Hepatocyte (in vitro differentiated cells): ENCODE measurements around the gene ATF6. TPM values are rescaled to one million over a fixed set of nuclear protein-coding genes. Genes with fewer than 3 reads are reported as not detected.
A peak's percentile ranks its signal among the peaks of the same experiment; 100 is the strongest.

Experiments
- DNase-seq: peaks from one replicate; pipeline ENCODE4 v3.0.0-alpha.2; 2016; ENCODE audit warnings: low spot score
- H2AFZ ChIP-seq: fragments of 200-600 bp; sonication (generic); 2 replicates; pipeline ENCODE4 v1.6.0; 2016; ENCODE audit warnings: antibody characterized with exemption, mild to moderate bottlenecking
- H3K27ac ChIP-seq: fragments of 200-600 bp; sonication (generic); 2 replicates; pipeline ENCODE4 v1.5.1; 2016; ENCODE audit warnings: mild to moderate bottlenecking
- H3K27me3 ChIP-seq: fragments of 200-600 bp; sonication (generic); 2 replicates; pipeline ENCODE4 v1.6.1; 2016
- H3K36me3 ChIP-seq: fragments of 200-600 bp; sonication (generic); replicated peaks from 2 replicates; pipeline ENCODE4 v1.5.1; 2016; ENCODE audit warnings: low read depth; ENCODE audit not compliant: insufficient read depth
- H3K4me1 ChIP-seq: fragments of 200-600 bp; sonication (generic); 2 replicates; pipeline ENCODE4 v1.5.1; 2016; ENCODE audit warnings: mild to moderate bottlenecking, moderate library complexity; ENCODE audit not compliant: insufficient read depth
- H3K4me2 ChIP-seq: fragments of 200-600 bp; sonication (generic); 2 replicates; pipeline ENCODE4 v1.6.0; 2016
- H3K4me3 ChIP-seq: fragments of 200-600 bp; sonication (generic); 2 replicates; pipeline ENCODE4 v1.5.1; 2016; ENCODE audit warnings: mild to moderate bottlenecking
- H3K79me2 ChIP-seq: fragments of 200-600 bp; sonication (generic); 2 replicates; pipeline ENCODE4 v1.6.0; 2017; ENCODE audit warnings: mild to moderate bottlenecking
- H3K9me2 ChIP-seq: fragments of 200-600 bp; sonication (generic); replicated peaks from 2 replicates; pipeline ENCODE4 v1.6.0; 2017; ENCODE audit warnings: mild to moderate bottlenecking; ENCODE audit not compliant: insufficient read depth
- H3K9me3 ChIP-seq: fragments of 200-600 bp; sonication (generic); 2 replicates; pipeline ENCODE4 v1.5.1; 2016; ENCODE audit warnings: low read depth, mild to moderate bottlenecking
- H4K20me1 ChIP-seq: fragments of 200-600 bp; sonication (generic); 2 replicates; pipeline ENCODE4 v1.6.0; 2016; ENCODE audit warnings: mild to moderate bottlenecking; ENCODE audit not compliant: insufficient read depth, poor library complexity, severe bottlenecking
- EZH2 ChIP-seq: fragments of 200-600 bp; sonication (generic); IDR thresholded peaks from 2 replicates; pipeline ENCODE4 v1.6.1; 2016; ENCODE audit warnings: antibody characterized with exemption, mild to moderate bottlenecking, borderline replicate concordance
- EZH2phosphoT487 ChIP-seq: fragments of 200-600 bp; sonication (generic); IDR thresholded peaks from one replicate; pipeline ENCODE4 v1.6.1; 2018; ENCODE audit warnings: antibody characterized with exemption, mild to moderate bottlenecking, low read depth, moderate library complexity; ENCODE audit not compliant: unreplicated experiment, severe bottlenecking
- WGBS: methylation state at CpG from one replicate; pipeline ENCODE4 v1.1.6; 2016; ENCODE audit warnings: low lambda C conversion rate; ENCODE audit errors: missing lambda C conversion rate; 5-methylcytosine and 5-hydroxymethylcytosine counted together
- polyA plus RNA-seq: library from polyadenylated mRNA; unstranded; fragments of >200 nt; fragmentation: Nextera tagmentation; extraction: Ambion mirVana; gene quantifications from 2 replicates; pipeline ENCODE4 v1.2.1, GENCODE V29; 2016
- total RNA-seq: library from RNA; depleted of rRNA; stranded (reverse); fragments of >200 nt; gene quantifications from 2 replicates; pipeline ENCODE4 v1.2.3, GENCODE V29; 2014
- TF ChIP-seq, protein P1 (sequence below): fragments of 200-600 bp; sonication (generic); IDR thresholded peaks from 2 replicates; pipeline ENCODE4 v1.5.1; 2016; ENCODE audit warnings: antibody characterized with exemption, mild to moderate bottlenecking; ENCODE audit not compliant: poor library complexity

ATF6 gene
- total and polyA plus RNA-seq, 2 experiments from 2014 or later, result 15.3 to 29.8 TPM

DNA sequence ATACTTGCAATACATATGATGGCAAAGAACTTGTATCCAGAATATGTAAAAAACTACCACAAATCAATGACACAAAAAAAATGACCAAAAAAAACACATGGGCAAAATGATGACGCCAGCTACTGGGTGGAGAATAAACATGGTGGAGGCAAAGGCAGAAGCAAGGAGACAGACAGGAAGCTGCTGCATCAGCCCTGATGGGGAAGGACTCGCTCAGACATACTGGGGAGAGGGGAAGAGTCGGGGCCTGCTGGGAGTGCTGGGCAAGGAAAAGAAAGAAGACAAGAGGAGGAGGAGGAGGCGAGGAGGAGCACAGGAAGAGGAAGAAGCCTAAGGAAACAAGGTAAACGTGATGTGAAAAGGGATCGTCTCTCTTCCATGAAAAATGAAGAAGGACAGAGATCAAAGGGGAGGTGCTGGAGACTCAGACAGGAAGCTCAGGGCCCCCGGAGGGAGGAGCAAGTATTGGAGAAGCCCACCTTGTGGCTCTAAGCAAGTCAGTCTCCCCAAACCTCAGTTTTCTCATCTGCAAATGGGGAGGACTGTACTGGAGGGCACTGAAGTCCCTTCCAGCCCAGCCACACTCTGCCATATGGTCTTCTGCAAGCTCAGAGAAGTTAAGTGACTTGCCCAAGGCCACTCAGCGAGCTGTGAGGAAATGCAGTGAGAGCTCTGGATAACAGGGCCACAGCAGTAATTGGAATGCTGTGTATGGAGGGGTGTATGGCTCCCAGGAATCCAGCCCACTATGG lies 233.4 kb downstream of the ATF6 start:
- Histone ChIP-seq H4K20me1 (no peaks in the 10 kb centered on the region), H3K4me3 (no peak overlapping the region), H3K36me3 (no peaks in the 10 kb centered on the region), H2AFZ (no peak overlapping the region), H3K4me1 (peaks cover 4% of the 10 kb centered on the region), H3K4me2 (no peak overlapping the region), H3K79me2 (no peaks in the 10 kb centered on the region), H3K27ac (no peak overlapping the region), H3K27me3 (no peaks in the 10 kb centered on the region), H3K9me3 (no peaks in the 10 kb centered on the region), H3K9me2 (no peaks in the 10 kb centered on the region)
- WGBS, result 86% methylated on average over 8 of the region's 8 CpGs
- TF ChIP-seq EZH2 (no peak), EZH2phosphoT487 (no peak)
- TF ChIP-seq, protein P1, sequence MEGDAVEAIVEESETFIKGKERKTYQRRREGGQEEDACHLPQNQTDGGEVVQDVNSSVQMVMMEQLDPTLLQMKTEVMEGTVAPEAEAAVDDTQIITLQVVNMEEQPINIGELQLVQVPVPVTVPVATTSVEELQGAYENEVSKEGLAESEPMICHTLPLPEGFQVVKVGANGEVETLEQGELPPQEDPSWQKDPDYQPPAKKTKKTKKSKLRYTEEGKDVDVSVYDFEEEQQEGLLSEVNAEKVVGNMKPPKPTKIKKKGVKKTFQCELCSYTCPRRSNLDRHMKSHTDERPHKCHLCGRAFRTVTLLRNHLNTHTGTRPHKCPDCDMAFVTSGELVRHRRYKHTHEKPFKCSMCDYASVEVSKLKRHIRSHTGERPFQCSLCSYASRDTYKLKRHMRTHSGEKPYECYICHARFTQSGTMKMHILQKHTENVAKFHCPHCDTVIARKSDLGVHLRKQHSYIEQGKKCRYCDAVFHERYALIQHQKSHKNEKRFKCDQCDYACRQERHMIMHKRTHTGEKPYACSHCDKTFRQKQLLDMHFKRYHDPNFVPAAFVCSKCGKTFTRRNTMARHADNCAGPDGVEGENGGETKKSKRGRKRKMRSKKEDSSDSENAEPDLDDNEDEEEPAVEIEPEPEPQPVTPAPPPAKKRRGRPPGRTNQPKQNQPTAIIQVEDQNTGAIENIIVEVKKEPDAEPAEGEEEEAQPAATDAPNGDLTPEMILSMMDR, result no peak
- no peak for DNase-seq

DNA sequence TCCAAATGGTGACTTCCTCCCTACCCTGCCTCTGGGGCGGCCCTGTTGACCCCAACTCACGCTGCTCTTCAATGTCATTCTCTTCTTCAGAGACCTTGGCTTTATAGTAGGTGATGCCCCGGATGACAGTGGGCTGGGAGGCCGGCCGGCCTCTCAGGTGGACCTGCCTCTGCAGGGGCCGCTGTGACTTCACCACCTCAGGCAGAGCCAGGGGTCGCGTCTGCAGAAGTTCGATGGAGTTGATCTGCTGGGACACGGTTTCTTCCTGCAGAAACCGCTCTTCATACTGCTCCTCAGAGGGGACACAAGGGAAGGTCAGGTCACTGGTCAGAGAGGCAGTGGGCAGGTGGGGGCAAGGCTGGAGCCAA lies 233.9 kb downstream of the ATF6 start:
- Histone ChIP-seq H3K79me2 (no peaks in the 10 kb centered on the region), H3K9me3 (no peaks in the 10 kb centered on the region), H3K4me3 (no peak overlapping the region), H3K4me1 (peaks cover 4% of the 10 kb centered on the region), H3K4me2 (no peak overlapping the region), H3K27me3 (no peaks in the 10 kb centered on the region), H2AFZ (no peak overlapping the region), H4K20me1 (no peaks in the 10 kb centered on the region), H3K9me2 (no peaks in the 10 kb centered on the region), H3K36me3 (no peaks in the 10 kb centered on the region), H3K27ac (no peak overlapping the region)
- 96% methylated on average over 11 of the region's 11 CpGs for WGBS
- DNase-seq, result no peak
- no peak for TF ChIP-seq EZH2phosphoT487
- TF ChIP-seq, protein P1, result no peak
- no peak for TF ChIP-seq EZH2

DNA sequence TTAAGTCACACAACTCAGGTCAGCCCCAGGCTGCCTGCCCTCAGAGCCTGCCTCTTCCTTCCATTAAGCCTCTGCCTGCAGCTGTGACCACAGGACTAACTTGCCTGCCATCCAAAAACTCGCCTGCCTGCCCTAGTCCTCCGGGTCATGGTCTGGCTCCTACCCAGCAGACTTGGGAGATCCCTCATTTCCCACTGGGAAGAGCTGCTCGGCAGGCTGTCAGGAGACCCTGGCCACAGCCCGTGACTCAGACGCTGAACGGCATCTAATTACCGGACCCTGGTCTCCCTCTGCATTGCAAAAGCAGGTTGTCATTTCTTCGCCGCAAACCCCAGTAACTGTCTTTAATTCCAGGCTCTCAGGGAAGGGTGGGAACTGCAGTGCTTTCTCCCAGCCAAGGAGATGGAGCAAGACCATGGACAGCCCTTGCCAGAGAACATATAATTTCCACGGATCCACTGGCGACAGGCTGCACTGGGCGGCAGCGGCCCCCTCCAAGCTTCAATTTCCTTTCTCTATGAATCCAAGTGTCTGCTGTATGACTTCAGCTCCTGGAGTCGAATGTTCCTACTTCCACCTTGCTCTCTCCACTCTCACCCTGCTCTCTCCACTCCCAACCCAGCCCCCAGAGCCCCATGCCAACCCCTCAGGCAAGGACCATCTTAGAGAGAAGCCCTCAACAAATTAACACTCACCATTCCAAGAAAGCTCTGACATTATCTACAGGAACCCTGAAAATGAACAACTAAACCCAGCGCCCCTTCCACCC lies 237.1 kb downstream of the ATF6 start:
- no peaks in the 10 kb centered on the region for H3K9me3 ChIP-seq
- peaks cover 4% of the 10 kb centered on the region for H3K4me1 ChIP-seq
- H3K79me2 ChIP-seq, result no peaks in the 10 kb centered on the region
- H3K4me2 ChIP-seq, result peak overlapping the region; percentile 39
- WGBS, result 77% methylated on average over 15 of the region's 15 CpGs
- no peak overlapping the region for H3K4me3 ChIP-seq
- TF ChIP-seq EZH2phosphoT487 (no peak), EZH2 (no peak)
- TF ChIP-seq, protein P1, result no peak
- H3K36me3 ChIP-seq, result no peaks in the 10 kb centered on the region
- no peaks in the 10 kb centered on the region for H4K20me1 ChIP-seq
- peak overlapping the region; percentile 28 for H3K27ac ChIP-seq
- H3K9me2 ChIP-seq, result no peaks in the 10 kb centered on the region
- DNase-seq, result peak; percentile 19
- H3K27me3 ChIP-seq, result no peaks in the 10 kb centered on the region
- H2AFZ ChIP-seq, result no peak overlapping the region
